ENCODE measurements around the gene ADRA2B. TPM values are rescaled to one million over a fixed set of nuclear protein-coding genes. Genes with fewer than 3 reads are reported as not detected.

The ADRA2B gene
- total and polyA plus RNA-seq, 2 donors (not counting 3 experiments of a cell fraction or from before 2014, with no cell fraction given), result not detected

GRCh38 chr2:96106991-96107707, 9.2 kb downstream of the ADRA2B start:
- TF ChIP-seq MYC (IDR thresholded peaks at IDR 0.05; ENCODE audit: low read depth, low read length) (no peak), GATA2 (IDR thresholded peaks at IDR 0.05; ENCODE audit: insufficient read depth, insufficient read length, low read depth, low read length) (no peak), EZH2 (IDR thresholded peaks at IDR 0.05; ENCODE audit: borderline replicate concordance, low read depth, low read length, severe bottlenecking) (no peak), CTCF (IDR thresholded peaks at IDR 0.05; ENCODE audit: extremely low read depth in 1 of 2, insufficient read depth in 1 of 2, low read depth in 1 of 2, low read length in 2 of 2) (no peak), FOS (IDR thresholded peaks at IDR 0.05; ENCODE audit: borderline replicate concordance, insufficient read depth, low read length) (no peak), JUN (IDR thresholded peaks at IDR 0.05; ENCODE audit: borderline replicate concordance, insufficient read depth, insufficient read length, low read depth) (no peak), MAX (IDR thresholded peaks at IDR 0.05; ENCODE audit: insufficient read depth, insufficient read length) (no peak), POLR2AphosphoS5 (IDR thresholded peaks at IDR 0.05; ENCODE audit: insufficient read depth, low read depth, low read length) (no peak), POLR2A (IDR thresholded peaks at IDR 0.05; ENCODE audit: low read depth, low read length) (no peak)
- Histone ChIP-seq H3K4me3 (replicated peaks in 1 of 3; ENCODE audit: insufficient read depth in 1 of 3, low read depth in 1 of 3, low read length in 3 of 3) (no peak overlapping the region), H3K27me3 (ENCODE audit: control insufficient read depth in 2 of 2, insufficient read depth in 2 of 2, low read length in 2 of 2) (peaks cover 0 to 3% of the 10 kb centered on the region in 2 experiments), H3K4me2 (ENCODE audit: insufficient read depth, low read length) (no peak overlapping the region), H3K4me1 (ENCODE audit: control insufficient read depth, extremely low read depth, insufficient read depth, low read length) (no peaks in the 10 kb centered on the region), H3K9ac (replicated peaks; ENCODE audit: extremely low read depth, insufficient read depth, low read length) (no peak overlapping the region), H3K79me2 (ENCODE audit: control insufficient read depth, insufficient read depth, low read length) (no peaks in the 10 kb centered on the region), H3K36me3 (ENCODE audit: control insufficient read depth in 2 of 2, extremely low read depth in 1 of 2, insufficient read depth in 2 of 2, low read length in 2 of 2) (no peaks in the 10 kb centered on the region), H3K9me1 (replicated peaks; ENCODE audit: control insufficient read depth, extremely low read depth, insufficient read depth, low read length) (no peaks in the 10 kb centered on the region), H2AFZ (ENCODE audit: low read depth, low read length) (no peak overlapping the region), H3K27ac (ENCODE audit: insufficient read depth, low read depth, low read length) (no peak overlapping the region), H3K9me3 (replicated peaks; ENCODE audit: control insufficient read depth, insufficient read depth, low read length) (no peaks in the 10 kb centered on the region), H4K20me1 (replicated peaks; ENCODE audit: control insufficient read depth, extremely low read depth, insufficient read depth, low read length) (no peaks in the 10 kb centered on the region)
- CTCF ChIA-PET, result interaction anchor here (2.7 kb wide), 1 partner anchor 10 kb away, joined by 18 read pairs; the partner anchor contains the start of gene ADRA2B
- dilution Hi-C loops (cut with MboI; ENCODE audit: extremely low pct_ligation_motif_present, low sequenced_read_pairs) (no loop called here), intact Hi-C loops (cut with micrococcal nuclease) (no loop called here)
- no peak for DNase-seq (ENCODE audit: low read depth, low spot score)
- no peak for FAIRE-seq
- POLR2A ChIA-PET, result no interaction called here
- BruUV-seq (replicated peaks), result no TSS peak

Measured in endothelial cell of umbilical vein (primary cell).